ENCODE results near the gene KRT33B. TPM values are rescaled to one million over a fixed set of nuclear protein-coding genes. Genes with fewer than 3 reads are reported as not detected.

Gene KRT33B
- not detected in 2 replicates for total RNA-seq

DNA sequence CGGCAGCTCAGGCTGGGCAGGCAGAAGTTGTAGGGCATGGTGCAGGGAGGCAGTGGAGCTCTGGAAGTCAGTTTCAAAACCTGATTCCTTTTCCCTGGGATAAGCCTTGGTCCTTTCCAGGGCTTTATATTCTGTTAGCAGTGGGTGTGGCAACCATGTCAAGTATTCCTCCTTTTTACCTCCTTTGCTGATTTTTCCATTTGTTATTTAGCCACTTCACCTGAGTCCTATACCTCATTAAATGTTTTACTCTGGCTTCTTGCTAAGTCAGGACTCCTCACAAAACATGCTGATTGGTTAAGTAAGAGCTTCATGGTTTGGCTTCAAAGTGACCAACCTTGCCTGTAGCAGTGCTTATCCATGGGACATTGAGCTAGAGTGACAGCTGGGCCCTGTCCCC lies at the start of gene KRT33B:
KRT33B (minus strand) TSS at position 101 of the 400 bp plus-strand sequence; CDS start at position 38, 63 bp downstream.
- H3K9me3 Mint-ChIP-seq: no peaks in the 10 kb centered on the region
- intact Hi-C loops (cut with micrococcal nuclease): no loop called here
- peaks cover 20% of the 10 kb centered on the region for H3K27me3 Mint-ChIP-seq (ENCODE audit: low read depth)
- H3K4me3 Mint-ChIP-seq (ENCODE audit: low read depth): no peak within 1 kb of the TSS
- no peaks in the 10 kb centered on the region for H3K36me3 Mint-ChIP-seq (ENCODE audit: low read depth)
- DNase-seq (ENCODE audit: low spot score): no peak
- no peak within 1 kb of the TSS for H3K27ac Mint-ChIP-seq
- no peaks in the 10 kb centered on the region for H3K4me1 Mint-ChIP-seq (ENCODE audit: low read depth)

DNA sequence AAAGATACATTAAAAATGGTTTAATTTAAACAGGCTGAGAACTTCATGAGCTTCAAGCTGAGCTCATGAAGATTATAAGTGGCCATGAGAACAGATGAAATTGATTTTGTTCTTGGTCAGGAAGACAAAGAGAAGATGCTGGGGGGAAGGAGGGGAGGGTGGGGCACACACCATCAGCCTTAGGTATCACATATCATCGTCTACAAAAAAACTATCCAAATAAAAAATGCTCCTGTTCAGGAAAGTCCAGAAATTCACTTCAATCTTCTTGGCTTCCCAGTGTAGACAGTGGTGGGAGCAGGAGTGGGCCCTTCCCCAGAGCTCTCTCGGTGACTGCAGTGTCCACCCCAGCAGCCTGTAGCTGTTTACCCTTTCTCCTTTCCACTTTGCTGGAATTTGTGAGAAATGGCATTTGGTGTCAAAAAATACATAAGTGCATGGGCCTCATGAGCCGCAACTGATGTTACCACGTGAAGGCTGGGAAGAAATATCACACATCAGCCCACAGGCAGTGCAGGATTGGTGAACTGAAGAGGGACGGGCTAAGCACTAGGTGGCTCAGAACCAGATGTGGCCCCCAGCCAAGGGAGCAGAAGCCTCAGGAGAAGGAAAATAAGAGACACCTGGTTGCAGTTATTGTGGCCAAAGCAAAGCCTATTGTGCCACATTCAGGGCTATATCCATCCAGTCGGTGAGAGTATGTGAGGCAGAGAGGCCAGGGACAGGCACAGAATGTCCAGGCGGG lies 48.7 kb upstream of the KRT33B start:
- intact Hi-C loops (cut with micrococcal nuclease): loop anchor here (5.0 kb wide), 1 partner anchor 229 kb away; no protein-coding TSS in a partner anchor
- peaks cover 2% of the 10 kb centered on the region for H3K27me3 Mint-ChIP-seq (ENCODE audit: low read depth)
- H3K36me3 Mint-ChIP-seq (ENCODE audit: low read depth): no peaks in the 10 kb centered on the region
- H3K4me1 Mint-ChIP-seq (ENCODE audit: low read depth): no peaks in the 10 kb centered on the region
- H3K4me3 Mint-ChIP-seq (ENCODE audit: low read depth): no peak overlapping the region
- no peak for DNase-seq (ENCODE audit: low spot score)
- no peak overlapping the region for H3K27ac Mint-ChIP-seq
- no peaks in the 10 kb centered on the region for H3K9me3 Mint-ChIP-seq

DNA sequence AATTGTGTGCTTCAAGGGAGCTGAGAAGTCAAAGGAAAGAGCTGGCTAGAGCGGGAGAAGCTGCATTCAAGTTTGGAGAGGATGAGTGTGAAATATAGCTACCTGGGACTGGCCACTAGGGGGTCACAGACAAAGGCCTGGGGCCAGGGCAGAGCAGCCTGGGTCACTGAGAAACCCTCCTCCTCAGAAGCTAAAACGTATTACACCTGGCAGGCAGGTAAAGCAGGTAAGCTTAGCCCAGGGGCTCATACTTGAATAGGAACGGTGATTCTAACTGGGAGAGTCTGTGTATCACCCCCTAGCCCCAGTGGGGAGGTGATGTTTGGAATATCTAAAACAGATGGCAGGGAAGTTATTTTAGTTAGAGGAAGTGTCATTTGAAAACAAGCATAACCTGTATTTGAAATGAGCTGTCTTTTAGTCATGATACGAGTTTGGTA lies 48.0 kb upstream of the KRT33B start:
- intact Hi-C loops (cut with micrococcal nuclease): loop anchor here (5.0 kb wide), 1 partner anchor 230 kb away; no protein-coding TSS in a partner anchor
- Mint-ChIP-seq H3K4me3 (ENCODE audit: low read depth) (no peak overlapping the region), H3K36me3 (ENCODE audit: low read depth) (no peaks in the 10 kb centered on the region), H3K27me3 (ENCODE audit: low read depth) (peaks cover 2% of the 10 kb centered on the region), H3K27ac (no peak overlapping the region), H3K4me1 (ENCODE audit: low read depth) (no peaks in the 10 kb centered on the region), H3K9me3 (no peaks in the 10 kb centered on the region)
- DNase-seq (ENCODE audit: low spot score): no peak

DNA sequence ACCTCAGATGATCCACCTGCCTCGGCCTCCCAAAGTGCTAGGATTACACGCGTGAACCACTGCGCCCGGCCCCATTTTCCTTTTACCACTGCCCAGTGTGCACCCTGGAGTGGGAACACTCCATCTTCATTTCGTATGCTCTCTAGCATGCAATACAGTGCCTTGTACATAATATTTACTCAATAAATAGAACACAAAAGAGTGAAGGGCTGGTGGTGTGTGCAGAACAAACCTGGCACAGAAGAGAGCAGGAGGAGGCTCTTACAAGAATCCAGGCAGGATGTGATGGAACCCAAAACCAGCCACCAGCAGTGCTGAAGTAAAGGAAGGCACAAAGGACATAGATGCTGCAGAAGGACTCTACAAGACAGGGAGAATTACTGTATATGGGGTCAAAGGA lies 47.5 kb upstream of the KRT33B start:
- no peak overlapping the region for H3K27ac Mint-ChIP-seq
- no peaks in the 10 kb centered on the region for H3K4me1 Mint-ChIP-seq (ENCODE audit: low read depth)
- intact Hi-C loops (cut with micrococcal nuclease): loop anchor here (5.0 kb wide), 1 partner anchor 230 kb away; no protein-coding TSS in a partner anchor
- H3K4me3 Mint-ChIP-seq (ENCODE audit: low read depth): no peak overlapping the region
- no peak for DNase-seq (ENCODE audit: low spot score)
- H3K36me3 Mint-ChIP-seq (ENCODE audit: low read depth): no peaks in the 10 kb centered on the region
- peaks cover 2% of the 10 kb centered on the region for H3K27me3 Mint-ChIP-seq (ENCODE audit: low read depth)
- no peaks in the 10 kb centered on the region for H3K9me3 Mint-ChIP-seq

DNA sequence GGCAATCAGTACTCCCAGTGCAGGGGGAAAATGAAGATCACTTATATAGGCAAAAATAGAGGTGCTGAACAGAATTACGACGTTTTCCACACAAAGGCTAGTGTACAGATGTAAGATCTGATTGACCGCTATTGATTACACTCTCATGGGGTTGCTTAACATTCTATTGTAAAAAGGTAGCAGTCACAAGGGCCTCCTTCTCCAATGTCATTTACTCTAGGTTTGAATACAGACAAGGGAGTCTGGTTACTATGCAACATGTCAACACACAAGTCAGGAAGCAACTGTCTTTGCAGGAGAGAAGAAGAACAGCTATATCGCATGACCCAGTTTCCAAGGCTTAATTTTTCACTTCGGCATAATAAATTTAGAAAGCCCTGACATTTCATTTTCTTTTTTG lies 46.9 kb upstream of the KRT33B start:
- no peak for DNase-seq (ENCODE audit: low spot score)
- Mint-ChIP-seq H3K4me3 (ENCODE audit: low read depth) (no peak overlapping the region), H3K27ac (no peak overlapping the region), H3K36me3 (ENCODE audit: low read depth) (no peaks in the 10 kb centered on the region), H3K27me3 (ENCODE audit: low read depth) (peaks cover 2% of the 10 kb centered on the region), H3K4me1 (ENCODE audit: low read depth) (no peaks in the 10 kb centered on the region), H3K9me3 (no peaks in the 10 kb centered on the region)
- intact Hi-C loops (cut with micrococcal nuclease): loop anchor here (5.0 kb wide), 1 partner anchor 231 kb away; no protein-coding TSS in a partner anchor

DNA sequence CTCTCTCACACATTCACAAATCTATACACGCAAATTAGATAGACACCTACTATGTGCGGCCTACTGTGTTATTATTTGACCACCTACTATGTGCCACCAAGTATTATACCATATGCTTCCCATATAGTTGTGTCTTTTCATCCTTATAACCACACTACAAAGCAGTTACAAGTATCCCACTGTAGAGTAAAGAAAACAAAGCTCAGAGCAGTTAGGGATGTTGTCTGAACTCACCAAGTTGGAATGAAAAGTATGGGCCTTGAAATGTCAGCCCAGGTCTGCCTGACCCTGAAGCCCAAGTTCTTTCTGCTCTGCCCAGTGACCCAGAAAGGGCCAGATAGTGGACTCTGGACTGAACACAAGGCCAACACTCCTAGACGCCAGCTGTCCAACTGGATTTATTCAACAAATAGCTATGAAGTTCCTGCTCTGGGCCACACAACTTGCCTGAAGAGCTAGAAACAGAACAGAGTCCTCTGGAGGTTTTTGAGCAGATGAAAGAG lies 46.3 kb upstream of the KRT33B start:
- Mint-ChIP-seq H3K27me3 (ENCODE audit: low read depth) (peaks cover 2% of the 10 kb centered on the region), H3K36me3 (ENCODE audit: low read depth) (no peaks in the 10 kb centered on the region), H3K4me1 (ENCODE audit: low read depth) (no peaks in the 10 kb centered on the region), H3K27ac (no peak overlapping the region), H3K4me3 (ENCODE audit: low read depth) (no peak overlapping the region), H3K9me3 (no peaks in the 10 kb centered on the region)
- DNase-seq (ENCODE audit: low spot score): no peak
- intact Hi-C loops (cut with micrococcal nuclease): loop anchor here (5.0 kb wide), 1 partner anchor 231 kb away; no protein-coding TSS in a partner anchor

DNA sequence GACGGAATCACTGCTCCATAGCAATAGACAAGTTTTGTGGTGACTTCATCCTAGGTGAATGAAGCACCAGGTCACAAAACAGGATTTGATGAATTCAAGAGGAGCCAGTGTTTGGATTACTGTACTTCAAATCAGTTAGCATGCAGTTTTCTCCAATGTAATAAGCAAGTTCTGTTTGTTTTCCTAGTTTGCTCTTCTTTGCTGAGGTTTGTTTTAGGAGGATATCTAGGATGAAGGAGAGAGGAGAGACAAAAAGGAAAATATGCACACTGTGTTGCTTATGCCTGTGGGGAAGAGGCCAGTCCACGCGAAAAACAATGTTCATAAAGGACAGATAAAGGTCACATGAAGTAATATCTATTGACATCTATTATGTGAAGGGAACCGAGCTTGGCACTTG lies 45.8 kb upstream of the KRT33B start:
- H3K36me3 Mint-ChIP-seq (ENCODE audit: low read depth): no peaks in the 10 kb centered on the region
- H3K4me1 Mint-ChIP-seq (ENCODE audit: low read depth): no peaks in the 10 kb centered on the region
- H3K9me3 Mint-ChIP-seq: no peaks in the 10 kb centered on the region
- H3K4me3 Mint-ChIP-seq (ENCODE audit: low read depth): no peak overlapping the region
- peaks cover 2% of the 10 kb centered on the region for H3K27me3 Mint-ChIP-seq (ENCODE audit: low read depth)
- H3K27ac Mint-ChIP-seq: no peak overlapping the region
- intact Hi-C loops (cut with micrococcal nuclease): loop anchor here (5.0 kb wide), 1 partner anchor 232 kb away; no protein-coding TSS in a partner anchor
- DNase-seq (ENCODE audit: low spot score): no peak

DNA sequence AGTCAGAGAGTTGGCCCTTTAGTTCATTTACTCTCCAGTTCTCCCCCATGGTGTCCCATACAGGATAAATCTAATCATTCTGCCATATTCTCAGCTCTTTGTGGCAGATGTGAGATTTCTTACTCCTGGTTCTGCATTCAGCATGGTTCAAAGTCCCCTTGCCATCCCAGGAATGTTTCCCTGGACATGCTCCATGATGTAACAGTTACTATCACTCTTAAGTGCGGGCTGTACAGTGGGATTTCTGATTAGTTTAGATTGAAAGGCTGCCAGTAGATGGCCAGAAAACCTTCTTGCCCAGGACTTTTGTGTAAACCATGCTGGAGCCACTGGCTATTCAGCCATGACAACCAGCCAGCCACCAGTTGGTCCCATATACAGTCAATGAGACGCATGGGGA lies 44.4 kb upstream of the KRT33B start:
- H3K27me3 Mint-ChIP-seq (ENCODE audit: low read depth): peaks cover 2% of the 10 kb centered on the region
- no peaks in the 10 kb centered on the region for H3K36me3 Mint-ChIP-seq (ENCODE audit: low read depth)
- no peaks in the 10 kb centered on the region for H3K9me3 Mint-ChIP-seq
- H3K4me1 Mint-ChIP-seq (ENCODE audit: low read depth): no peaks in the 10 kb centered on the region
- intact Hi-C loops (cut with micrococcal nuclease): no loop called here
- no peak overlapping the region for H3K4me3 Mint-ChIP-seq (ENCODE audit: low read depth)
- no peak for DNase-seq (ENCODE audit: low spot score)
- no peak overlapping the region for H3K27ac Mint-ChIP-seq

DNA sequence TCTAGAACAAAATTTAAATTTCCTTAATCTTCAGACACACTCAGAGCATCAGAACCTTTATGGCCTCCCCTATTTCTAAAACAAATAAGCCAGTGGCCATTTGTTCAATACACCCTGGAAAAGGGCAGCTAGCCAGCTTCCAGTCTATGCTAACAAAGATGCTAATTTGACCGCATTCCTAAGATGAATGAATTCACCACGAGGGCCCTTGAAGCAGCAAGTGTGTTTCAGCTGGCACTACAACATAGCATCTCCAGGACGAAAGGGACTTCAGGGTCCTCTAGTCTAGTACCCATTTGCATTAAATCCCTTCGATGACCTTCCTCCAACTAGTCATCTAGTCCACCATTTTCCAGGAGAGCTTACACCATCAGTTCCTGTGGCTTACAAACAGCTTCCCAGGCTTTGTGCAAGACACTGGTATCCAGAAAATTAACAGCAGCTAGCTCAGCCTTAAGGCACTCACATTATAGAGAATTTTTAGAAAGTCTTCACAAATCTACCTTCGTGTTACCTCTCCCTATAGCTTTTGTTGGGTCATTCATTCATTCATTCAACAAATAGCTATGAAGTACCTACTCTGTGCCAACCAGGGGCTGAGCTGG lies 43.8 kb upstream of the KRT33B start:
- no peaks in the 10 kb centered on the region for H3K4me1 Mint-ChIP-seq (ENCODE audit: low read depth)

DNA sequence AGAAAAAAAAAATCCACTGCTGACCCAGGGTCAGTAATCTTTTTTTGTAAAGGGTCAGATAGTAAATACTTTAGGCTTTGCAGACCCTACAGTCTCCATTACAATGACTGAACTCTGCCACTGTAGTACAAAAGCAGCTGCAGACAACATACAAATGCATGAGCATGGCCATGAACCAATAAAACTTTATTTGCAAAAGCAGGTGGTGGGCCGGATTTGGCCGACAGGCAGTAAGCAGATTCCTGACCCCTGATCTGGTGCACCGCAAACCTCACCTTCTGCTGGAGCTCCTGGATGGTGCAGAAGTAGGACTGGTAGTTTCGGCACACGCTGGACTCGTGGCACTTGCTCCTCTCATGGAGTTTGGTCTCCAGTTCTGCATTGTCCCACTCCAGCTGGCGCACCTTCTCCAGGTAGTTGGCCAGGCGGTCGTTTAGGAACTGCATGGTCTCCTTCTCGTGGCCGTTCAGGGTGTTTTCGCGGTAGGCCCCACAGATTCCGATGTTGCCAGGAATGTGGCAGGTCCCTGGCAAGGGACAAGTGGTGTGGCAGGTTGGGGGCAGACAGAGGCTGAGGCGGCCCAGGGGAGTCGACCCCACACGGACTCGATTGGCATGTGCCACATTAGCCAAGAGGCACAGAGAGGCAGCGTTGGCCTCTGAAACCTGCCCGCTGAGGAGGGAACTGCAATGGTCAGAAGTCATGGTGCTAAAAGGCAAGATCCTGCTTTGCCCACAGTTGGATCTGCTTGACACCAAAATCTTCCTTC lies 41.6 kb upstream of the KRT33B start:
- no peaks in the 10 kb centered on the region for H3K4me1 Mint-ChIP-seq (ENCODE audit: low read depth)
- peaks cover 2% of the 10 kb centered on the region for H3K27me3 Mint-ChIP-seq (ENCODE audit: low read depth)
- H3K36me3 Mint-ChIP-seq (ENCODE audit: low read depth): no peaks in the 10 kb centered on the region
- no peaks in the 10 kb centered on the region for H3K9me3 Mint-ChIP-seq
- H3K27ac Mint-ChIP-seq: no peak overlapping the region
- intact Hi-C loops (cut with micrococcal nuclease): no loop called here
- H3K4me3 Mint-ChIP-seq (ENCODE audit: low read depth): no peak overlapping the region
- DNase-seq (ENCODE audit: low spot score): no peak

More for the DNA sequence above, 43.8 kb upstream of the KRT33B start:
- intact Hi-C loops (cut with micrococcal nuclease): no loop called here
- Mint-ChIP-seq H3K27me3 (ENCODE audit: low read depth) (peaks cover 2% of the 10 kb centered on the region), H3K4me3 (ENCODE audit: low read depth) (no peak overlapping the region), H3K27ac (no peak overlapping the region), H3K36me3 (ENCODE audit: low read depth) (no peaks in the 10 kb centered on the region), H3K9me3 (no peaks in the 10 kb centered on the region)
- DNase-seq (ENCODE audit: low spot score): no peak

DNA sequence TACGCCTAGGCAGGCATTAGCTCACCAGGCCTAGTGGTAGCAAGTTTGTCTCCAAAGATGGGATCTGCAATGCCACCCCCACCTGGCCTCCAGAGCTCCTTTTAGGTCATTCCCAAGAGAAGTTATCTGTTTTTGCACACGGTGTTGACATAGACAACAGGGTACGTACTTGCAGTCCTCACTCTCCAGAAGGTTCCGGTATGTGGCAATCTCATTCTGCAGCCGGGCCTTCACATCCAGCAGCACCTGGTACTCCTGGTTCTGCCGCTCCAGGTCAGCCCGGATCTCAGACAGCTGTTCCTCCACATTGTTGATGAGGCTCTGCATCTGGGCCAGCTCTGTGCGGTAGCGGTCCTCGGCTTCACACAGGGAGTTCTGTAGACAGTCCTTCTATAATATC lies 37.6 kb upstream of the KRT33B start:
- Mint-ChIP-seq H3K9me3 (no peaks in the 10 kb centered on the region), H3K27me3 (ENCODE audit: low read depth) (no peaks in the 10 kb centered on the region), H3K4me1 (ENCODE audit: low read depth) (peaks cover 22% of the 10 kb centered on the region), H3K36me3 (ENCODE audit: low read depth) (no peaks in the 10 kb centered on the region), H3K4me3 (ENCODE audit: low read depth) (no peak overlapping the region), H3K27ac (no peak overlapping the region)
- DNase-seq (ENCODE audit: low spot score): no peak
- intact Hi-C loops (cut with micrococcal nuclease): loop anchor here (10.0 kb wide), 2 partner anchors 138 to 862 kb away; no protein-coding TSS in a partner anchor

DNA sequence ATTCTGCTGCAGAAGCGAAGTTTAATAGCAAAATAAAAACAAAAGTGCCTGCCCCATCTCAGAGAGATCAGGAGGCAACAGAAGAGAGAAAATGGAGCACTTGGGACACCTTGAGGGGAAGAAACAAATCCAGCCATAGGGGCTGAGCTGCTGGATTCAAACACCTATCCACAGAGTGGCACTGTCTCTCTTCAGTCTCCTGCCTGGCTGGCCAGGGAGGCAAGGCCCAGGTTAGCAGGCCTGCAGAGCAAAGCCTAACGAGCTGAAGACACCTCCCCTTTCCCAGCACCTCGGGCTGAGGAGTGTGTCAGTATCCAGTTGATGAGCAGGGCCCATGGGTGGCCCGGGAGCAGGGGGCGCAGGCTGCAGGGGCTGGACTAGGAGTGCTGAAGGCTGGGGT lies 36.6 kb upstream of the KRT33B start:
- intact Hi-C loops (cut with micrococcal nuclease): loop anchor here (10.0 kb wide), 2 partner anchors 139 to 861 kb away; no protein-coding TSS in a partner anchor

More for the DNA sequence above, 36.6 kb upstream of the KRT33B start:
- H3K4me3 Mint-ChIP-seq (ENCODE audit: low read depth): no peak overlapping the region
- peaks cover 24% of the 10 kb centered on the region for H3K4me1 Mint-ChIP-seq (ENCODE audit: low read depth)
- H3K27ac Mint-ChIP-seq: no peak overlapping the region
- H3K9me3 Mint-ChIP-seq: no peaks in the 10 kb centered on the region
- no peaks in the 10 kb centered on the region for H3K36me3 Mint-ChIP-seq (ENCODE audit: low read depth)
- H3K27me3 Mint-ChIP-seq (ENCODE audit: low read depth): no peaks in the 10 kb centered on the region
- DNase-seq (ENCODE audit: low spot score): no peak

Data from activated T-helper 2 cell treated with anti-CD3 and anti-CD28 coated beads, Interferon-gamma antibody, Interleukin-2, Interleukin-4, amounts not matched to agents 10 μg/mL and 5 μg/mL and 100 μg/mL, durations not matched to agents 14 hours and 24 hours and 36 hours (primary cell).